NCI-H2227 (cell line): Measurements from ENCODE around the gene CARTPT.

Source experiments
- DNase-seq: peaks from one replicate; lab custom pipeline; 2025; ENCODE audit not compliant: unreplicated experiment; lab: John Stamatoyannopoulos, UW

Gene CARTPT

GRCh38 chr5:71719063-71719964, at the start of gene CARTPT:
Gene CARTPT (plus strand): TSS chr5:71719275. CDS start chr5:71719294, 19 bp downstream.
- DNase-seq: peak; percentile 3

GRCh38 chr5:71677977-71678376, 41.1 kb upstream of the CARTPT start:
- DNase-seq: no peak

- DNase-seq: no peak
These were observed 39.4 kb upstream of the CARTPT start for GRCh38 chr5:71679714-71680113.

- no peak for DNase-seq
These were observed 38.6 kb upstream of the CARTPT start for GRCh38 chr5:71680510-71680909.

- no peak for DNase-seq
These were observed 37.8 kb upstream of the CARTPT start for GRCh38 chr5:71681296-71681695.

GRCh38 chr5:71684309-71684708, 34.8 kb upstream of the CARTPT start:
- DNase-seq: no peak

- DNase-seq: peak; percentile 33
These were observed 25.1 kb upstream of the CARTPT start for GRCh38 chr5:71693828-71694427.

- DNase-seq: no peak
These were observed 24.0 kb upstream of the CARTPT start for GRCh38 chr5:71695071-71695470.

GRCh38 chr5:71695595-71695994, 23.5 kb upstream of the CARTPT start:
- DNase-seq: no peak

GRCh38 chr5:71697967-71698366, 21.1 kb upstream of the CARTPT start:
- no peak for DNase-seq

- DNase-seq: no peak
These were observed 19.8 kb upstream of the CARTPT start for GRCh38 chr5:71699233-71699632.

GRCh38 chr5:71699751-71700150, 19.3 kb upstream of the CARTPT start:
- DNase-seq: no peak

GRCh38 chr5:71700803-71701202, 18.3 kb upstream of the CARTPT start:
- no peak for DNase-seq

- no peak for DNase-seq
These were observed 17.7 kb upstream of the CARTPT start for GRCh38 chr5:71701407-71701806.

GRCh38 chr5:71703941-71704340, 15.1 kb upstream of the CARTPT start:
- no peak for DNase-seq

- DNase-seq: no peak
These were observed 13.7 kb upstream of the CARTPT start for GRCh38 chr5:71705421-71705820.

- no peak for DNase-seq
These were observed 12.2 kb upstream of the CARTPT start for GRCh38 chr5:71706906-71707305.

- no peak for DNase-seq
These were observed 7.5 kb upstream of the CARTPT start for GRCh38 chr5:71711610-71712009.

GRCh38 chr5:71714911-71715310, 4.2 kb upstream of the CARTPT start:
- no peak for DNase-seq

GRCh38 chr5:71727978-71728377, 8.9 kb downstream of the CARTPT start:
- no peak for DNase-seq

GRCh38 chr5:71731015-71731414, 11.9 kb downstream of the CARTPT start:
- no peak for DNase-seq

GRCh38 chr5:71732011-71732410, 12.9 kb downstream of the CARTPT start:
- no peak for DNase-seq
